Activated T-helper 17 cell treated with anti-CD3 and anti-CD28 coated beads, Interleukin-2, amount 50 U/mL, for 72 hours (primary cell): ENCODE results near the gene DNAJC10. TPM values are rescaled to one million over a fixed set of nuclear protein-coding genes. Genes with fewer than 3 reads are reported as not detected.

Experiments used
- ATAC-seq: fragments of 150-1000 bp; cut with Tn5 transposase; replicated peaks from 2 replicates; pipeline ENCODE4 v1.10.0; 2021; ENCODE audit warnings: mild to moderate bottlenecking, moderate library complexity
- H3K27ac Mint-ChIP-seq: one replicate; pipeline ENCODE4 v1.8.0; 2022; ENCODE audit warnings: mixed read lengths
- H3K27me3 Mint-ChIP-seq: one replicate; pipeline ENCODE4 v1.8.0; 2022; ENCODE audit warnings: mixed read lengths
- H3K36me3 Mint-ChIP-seq: one replicate; pipeline ENCODE4 v1.8.0; 2022; ENCODE audit warnings: low read depth, mild to moderate bottlenecking, mixed read lengths
- H3K4me1 Mint-ChIP-seq: one replicate; pipeline ENCODE4 v1.8.0; 2022; ENCODE audit warnings: mixed read lengths
- H3K4me3 Mint-ChIP-seq: one replicate; pipeline ENCODE4 v1.8.0; 2022; ENCODE audit warnings: mild to moderate bottlenecking, mixed read lengths
- H3K9me3 Mint-ChIP-seq: one replicate; pipeline ENCODE4 v1.8.0; 2022; ENCODE audit warnings: mixed read lengths
- total RNA-seq, 2 donors: library from RNA; stranded (reverse); gene quantifications; one replicate each; pipeline ENCODE4 v1.2.3, GENCODE V29; 2022

The DNAJC10 gene
- total RNA-seq, 2 donors from 2014 or later, result 27.4 to 54.0 TPM

GRCh38 chr2:182824767-182825158 lies 108.7 kb downstream of the DNAJC10 start:
- no peak for ATAC-seq
- Mint-ChIP-seq H3K4me1 (no peaks in the 10 kb centered on the region), H3K36me3 (no peaks in the 10 kb centered on the region), H3K27me3 (peaks cover 10% of the 10 kb centered on the region), H3K4me3 (no peak overlapping the region), H3K9me3 (no peaks in the 10 kb centered on the region), H3K27ac (no peak overlapping the region)

- H3K27ac Mint-ChIP-seq, result no peak overlapping the region
- no peaks in the 10 kb centered on the region for H3K4me1 Mint-ChIP-seq
- H3K9me3 Mint-ChIP-seq, result no peaks in the 10 kb centered on the region
- no peak for ATAC-seq
- H3K4me3 Mint-ChIP-seq, result no peak overlapping the region
- H3K27me3 Mint-ChIP-seq, result peaks cover 10% of the 10 kb centered on the region
- no peaks in the 10 kb centered on the region for H3K36me3 Mint-ChIP-seq
These were observed 110.0 kb downstream of the DNAJC10 start for GRCh38 chr2:182826064-182826463.

GRCh38 chr2:182826496-182826895 lies 110.4 kb downstream of the DNAJC10 start:
- no peaks in the 10 kb centered on the region for H3K9me3 Mint-ChIP-seq
- ATAC-seq, result no peak

GRCh38 chr2:182827182-182827879 lies 111.3 kb downstream of the DNAJC10 start:
- Mint-ChIP-seq H3K36me3 (no peaks in the 10 kb centered on the region), H3K4me3 (no peak overlapping the region), H3K27ac (no peak overlapping the region), H3K27me3 (peaks cover 10% of the 10 kb centered on the region), H3K9me3 (no peaks in the 10 kb centered on the region), H3K4me1 (no peaks in the 10 kb centered on the region)
- no peak for ATAC-seq

More at GRCh38 chr2:182826496-182826895, 110.4 kb downstream of the DNAJC10 start:
- H3K27me3 Mint-ChIP-seq, result peaks cover 10% of the 10 kb centered on the region
- H3K27ac Mint-ChIP-seq, result no peak overlapping the region
- H3K36me3 Mint-ChIP-seq, result no peaks in the 10 kb centered on the region
- no peak overlapping the region for H3K4me3 Mint-ChIP-seq
- H3K4me1 Mint-ChIP-seq, result no peaks in the 10 kb centered on the region

- no peaks in the 10 kb centered on the region for H3K9me3 Mint-ChIP-seq
- H3K27me3 Mint-ChIP-seq, result peaks cover 9% of the 10 kb centered on the region
- H3K27ac Mint-ChIP-seq, result no peak overlapping the region
These were observed 115.0 kb downstream of the DNAJC10 start for GRCh38 chr2:182831101-182831500.

GRCh38 chr2:182831921-182832320 lies 115.9 kb downstream of the DNAJC10 start:
- H3K27me3 Mint-ChIP-seq, result peaks cover 9% of the 10 kb centered on the region
- no peak for ATAC-seq
- no peaks in the 10 kb centered on the region for H3K9me3 Mint-ChIP-seq
- H3K36me3 Mint-ChIP-seq, result no peaks in the 10 kb centered on the region
- no peak overlapping the region for H3K4me3 Mint-ChIP-seq
- H3K4me1 Mint-ChIP-seq, result no peaks in the 10 kb centered on the region
- H3K27ac Mint-ChIP-seq, result no peak overlapping the region

More at GRCh38 chr2:182831101-182831500, 115.0 kb downstream of the DNAJC10 start:
- H3K4me3 Mint-ChIP-seq, result no peak overlapping the region
- no peaks in the 10 kb centered on the region for H3K4me1 Mint-ChIP-seq
- H3K36me3 Mint-ChIP-seq, result no peaks in the 10 kb centered on the region
- ATAC-seq, result no peak

GRCh38 chr2:182833084-182833854 lies 117.2 kb downstream of the DNAJC10 start:
- Mint-ChIP-seq H3K27me3 (peaks cover 14% of the 10 kb centered on the region), H3K36me3 (no peaks in the 10 kb centered on the region), H3K4me3 (no peak overlapping the region), H3K27ac (no peak overlapping the region), H3K4me1 (no peaks in the 10 kb centered on the region), H3K9me3 (no peaks in the 10 kb centered on the region)
- ATAC-seq, result no peak

- Mint-ChIP-seq H3K9me3 (no peaks in the 10 kb centered on the region), H3K4me1 (no peaks in the 10 kb centered on the region), H3K36me3 (no peaks in the 10 kb centered on the region), H3K27ac (no peak overlapping the region), H3K4me3 (no peak overlapping the region), H3K27me3 (peaks cover 22% of the 10 kb centered on the region)
- no peak for ATAC-seq
These were observed 118.2 kb downstream of the DNAJC10 start for GRCh38 chr2:182834293-182834692.

GRCh38 chr2:182836451-182836850 lies 120.4 kb downstream of the DNAJC10 start:
- ATAC-seq, result no peak
- H3K36me3 Mint-ChIP-seq, result no peaks in the 10 kb centered on the region
- no peak overlapping the region for H3K27ac Mint-ChIP-seq
- no peaks in the 10 kb centered on the region for H3K9me3 Mint-ChIP-seq
- peaks cover 32% of the 10 kb centered on the region for H3K27me3 Mint-ChIP-seq
- no peak overlapping the region for H3K4me3 Mint-ChIP-seq
- no peaks in the 10 kb centered on the region for H3K4me1 Mint-ChIP-seq

Other genes with a start within 250 kb of the DNAJC10 start
- not detected for gene FRZB, start 150.4 kb downstream of the DNAJC10 start, total RNA-seq